GM23248 (cell line): ENCODE measurements around the gene PKNOX2. TPM values are rescaled to one million over a fixed set of nuclear protein-coding genes. Genes with fewer than 3 reads are reported as not detected.
A peak's percentile ranks its signal among the peaks of the same experiment; 100 is the strongest.

Experiments
- DNase-seq: peaks from one replicate; pipeline ENCODE4 v3.0.0-alpha.2; 2015
- H2AFZ ChIP-seq: fragments of 200-600 bp; sonication (generic); 2 replicates; pipeline ENCODE4 v1.6.1; 2016; ENCODE audit warnings: antibody characterized with exemption
- H3F3A ChIP-seq: fragments of 200-600 bp; sonication (generic); 2 replicates; pipeline ENCODE4 v1.6.1; 2016; ENCODE audit warnings: mild to moderate bottlenecking, antibody characterized with exemption, mixed run types; ENCODE audit not compliant: insufficient read depth
- H3K27ac ChIP-seq: fragments of 200-600 bp; sonication (generic); 2 replicates; pipeline ENCODE4 v1.5.1; 2016; ENCODE audit warnings: mild to moderate bottlenecking
- H3K27me3 ChIP-seq: fragments of 200-600 bp; sonication (generic); replicated peaks from 2 replicates; pipeline ENCODE4 v1.6.1; 2016; ENCODE audit warnings: mild to moderate bottlenecking; ENCODE audit not compliant: insufficient read depth
- H3K36me3 ChIP-seq: fragments of 200-600 bp; sonication (generic); 2 replicates; pipeline ENCODE4 v1.6.1; 2016; ENCODE audit warnings: low read depth, mild to moderate bottlenecking
- H3K4me1 ChIP-seq: fragments of 200-600 bp; sonication (generic); 2 replicates; pipeline ENCODE4 v1.6.1; 2016; ENCODE audit warnings: mild to moderate bottlenecking; ENCODE audit not compliant: insufficient read depth
- H3K4me2 ChIP-seq: fragments of 200-600 bp; sonication (generic); one replicate; pipeline ENCODE4 v1.6.1; 2016; ENCODE audit warnings: mild to moderate bottlenecking; ENCODE audit not compliant: unreplicated experiment
- H3K4me3 ChIP-seq: fragments of 200-600 bp; sonication (generic); 2 replicates; pipeline ENCODE4 v1.5.1; 2016; ENCODE audit warnings: mild to moderate bottlenecking
- H3K79me2 ChIP-seq: fragments of 200-600 bp; sonication (generic); 2 replicates; pipeline ENCODE4 v1.6.1; 2016; ENCODE audit warnings: mild to moderate bottlenecking; ENCODE audit not compliant: insufficient read depth
- H3K9ac ChIP-seq: fragments of 200-600 bp; sonication (generic); 2 replicates; pipeline ENCODE4 v1.6.1; 2016; ENCODE audit warnings: mild to moderate bottlenecking
- H3K9me2 ChIP-seq: fragments of 200-600 bp; sonication (generic); 2 replicates; pipeline ENCODE4 v1.6.1; 2016; ENCODE audit warnings: mixed run types, mild to moderate bottlenecking, moderate library complexity; ENCODE audit not compliant: insufficient read depth
- H3K9me3 ChIP-seq: fragments of 200-600 bp; sonication (generic); one replicate; pipeline ENCODE4 v1.6.1; 2017; ENCODE audit warnings: low read depth
- H4K20me1 ChIP-seq: fragments of 200-600 bp; sonication (generic); 2 replicates; pipeline ENCODE4 v1.6.0; 2016; ENCODE audit not compliant: insufficient read depth
- EZH2 ChIP-seq: fragments of 200-600 bp; sonication (generic); IDR thresholded peaks from 2 replicates; pipeline ENCODE4 v1.6.1; 2018; ENCODE audit warnings: antibody characterized with exemption, mild to moderate bottlenecking; ENCODE audit not compliant: insufficient read depth, poor library complexity, severe bottlenecking
- EZH2phosphoT487 ChIP-seq: fragments of 200-600 bp; sonication (generic); IDR thresholded peaks from 2 replicates; pipeline ENCODE4 v1.6.1; 2018; ENCODE audit warnings: antibody characterized with exemption, moderate library complexity, mild to moderate bottlenecking, low read depth; ENCODE audit not compliant: insufficient read depth
- WGBS, 2 experiments: methylation state at CpG; one replicate each; pipeline ENCODE4 v1.1.6; 2015 to 2017; ENCODE audit warnings: low lambda C conversion rate in 2 of 2, low coverage in 1 of 2; ENCODE audit errors: missing lambda C conversion rate in 2 of 2; 5-methylcytosine and 5-hydroxymethylcytosine counted together
- in situ Hi-C: fragments of 300-500 bp; cut with MboI; formaldehyde crosslinking; loops from 2 replicates; pipeline ENCODE4 v1.15.0; 2020
- polyA plus RNA-seq: library from polyadenylated mRNA; unstranded; fragments of >200 nt; fragmentation: Nextera tagmentation; extraction: Ambion mirVana; gene quantifications from 2 replicates; pipeline ENCODE4 v1.2.1, GENCODE V29; 2016
- total RNA-seq: library from RNA; depleted of rRNA; stranded (reverse); fragments of >200 nt; shearing (Covaris generic); gene quantifications from 2 replicates; pipeline ENCODE4 v1.2.3, GENCODE V29; 2014

The PKNOX2 gene
- total and polyA plus RNA-seq, 2 experiments from 2014 or later = 0.21 to 0.76 TPM

GRCh38 chr11:125429807-125430678, 265.5 kb downstream of the PKNOX2 start:
- Histone ChIP-seq H3K4me1 (no peaks in the 10 kb centered on the region), H3F3A (no peaks in the 10 kb centered on the region), H3K9me2 (no peaks in the 10 kb centered on the region), H3K4me3 (no peak overlapping the region), H3K9ac (no peak overlapping the region), H2AFZ (no peak overlapping the region), H4K20me1 (no peaks in the 10 kb centered on the region), H3K4me2 (no peak overlapping the region), H3K27ac (no peak overlapping the region), H3K27me3 (no peaks in the 10 kb centered on the region; the same call in 1 of the 2 replicates), H3K36me3 (no peaks in the 10 kb centered on the region), H3K9me3 (no peaks in the 10 kb centered on the region), H3K79me2 (no peaks in the 10 kb centered on the region)
- WGBS, 2 experiments = 78% methylated on average over 18 of the region's 18 CpGs
- TF ChIP-seq EZH2phosphoT487 = no peak
- TF ChIP-seq EZH2 = no peak
- no peak for DNase-seq
- in situ Hi-C loops = no loop called here

GRCh38 chr11:125431009-125431408, 266.5 kb downstream of the PKNOX2 start:
- in situ Hi-C loops = no loop called here
- no peak overlapping the region for H3K4me2 ChIP-seq
- H3K9me2 ChIP-seq = no peaks in the 10 kb centered on the region
- no peak overlapping the region for H3K4me3 ChIP-seq
- WGBS, 2 experiments = 60 to 63% methylated on average over 8 of the region's 8 CpGs
- no peak for TF ChIP-seq EZH2phosphoT487
- TF ChIP-seq EZH2 = no peak
- no peaks in the 10 kb centered on the region for H3K9me3 ChIP-seq
- H3K27me3 ChIP-seq = no peaks in the 10 kb centered on the region; the same call in 1 of the 2 replicates
- H3K4me1 ChIP-seq = no peaks in the 10 kb centered on the region
- no peaks in the 10 kb centered on the region for H3K79me2 ChIP-seq
- no peak for DNase-seq
- no peaks in the 10 kb centered on the region for H3F3A ChIP-seq
- no peak overlapping the region for H3K27ac ChIP-seq
- no peaks in the 10 kb centered on the region for H4K20me1 ChIP-seq
- no peak overlapping the region for H2AFZ ChIP-seq
- H3K36me3 ChIP-seq = no peaks in the 10 kb centered on the region
- H3K9ac ChIP-seq = no peak overlapping the region

- no peak overlapping the region for H2AFZ ChIP-seq
These were observed 266.9 kb downstream of the PKNOX2 start for GRCh38 chr11:125431481-125431880.

GRCh38 chr11:125433454-125434121, 269.0 kb downstream of the PKNOX2 start:
- in situ Hi-C loops = no loop called here
- no peak overlapping the region for H3K4me2 ChIP-seq
- H3K4me1 ChIP-seq = no peaks in the 10 kb centered on the region
- DNase-seq = peak; percentile 81
- no peaks in the 10 kb centered on the region for H3F3A ChIP-seq
- no peak overlapping the region for H3K27ac ChIP-seq
- H3K9ac ChIP-seq = no peak overlapping the region
- peak overlapping the region; percentile 85 for H2AFZ ChIP-seq
- H3K79me2 ChIP-seq = no peaks in the 10 kb centered on the region
- 9 to 17% methylated on average over 11 of the region's 11 CpGs for WGBS, 2 experiments
- TF ChIP-seq EZH2phosphoT487 (no peak), EZH2 (no peak)
- H3K9me3 ChIP-seq = no peaks in the 10 kb centered on the region
- no peaks in the 10 kb centered on the region for H3K27me3 ChIP-seq
- H3K9me2 ChIP-seq = no peaks in the 10 kb centered on the region
- no peak overlapping the region for H3K4me3 ChIP-seq
- no peaks in the 10 kb centered on the region for H4K20me1 ChIP-seq
- H3K36me3 ChIP-seq = no peaks in the 10 kb centered on the region

More at GRCh38 chr11:125431481-125431880, 266.9 kb downstream of the PKNOX2 start:
- Histone ChIP-seq H3K36me3 (no peaks in the 10 kb centered on the region), H3F3A (no peaks in the 10 kb centered on the region), H3K27ac (no peak overlapping the region), H3K4me2 (no peak overlapping the region), H3K9me3 (no peaks in the 10 kb centered on the region), H3K9ac (no peak overlapping the region), H3K9me2 (no peaks in the 10 kb centered on the region), H3K4me3 (no peak overlapping the region), H3K4me1 (no peaks in the 10 kb centered on the region), H3K27me3 (no peaks in the 10 kb centered on the region), H3K79me2 (no peaks in the 10 kb centered on the region), H4K20me1 (no peaks in the 10 kb centered on the region)
- no peak for DNase-seq
- 80 to 84% methylated on average over 6 to 8 of the region's 8 CpGs for WGBS, 2 experiments
- TF ChIP-seq EZH2 = no peak
- TF ChIP-seq EZH2phosphoT487 = no peak
- in situ Hi-C loops = no loop called here
